K562 (cell line): ENCODE measurements around the gene GRAMD2B. TPM values are rescaled to one million over a fixed set of nuclear protein-coding genes. Genes with fewer than 3 reads are reported as not detected.
"Not testable (repeated sequence)": the region's sequence is repeated elsewhere in the genome, so short reads cannot be mapped to it uniquely, and the experiment has no call there.

Experiments used
- ATAC-seq: fragments of 200-7000 bp; cut with Tn5 transposase; 3 replicates; pipeline ENCODE4 v1.9.1; 2020; ENCODE audit warnings: moderate library complexity
- BruUV-seq: library from RNA; stranded (reverse); fragments of 400-500 nt; replicated peaks from 2 replicates; lab custom pipeline; 2021; lab: Mats Ljungman, UMichigan
- CTCF ChIA-PET: fragments of 300-600 bp; formaldehyde crosslinking; extraction: SDS; loops from one replicate; lab custom pipeline; 2021; ENCODE audit warnings: low intra/inter-chr PET ratio; lab: Yijun Ruan, JAX
- POLR2A ChIA-PET: fragments of 300-600, 350-650 bp; sonication (Branson Sonifier 250); formaldehyde crosslinking; extraction: SDS; loops from one replicate; lab custom pipeline; 2021; ENCODE audit warnings: antibody characterized with exemption, inconsistent platforms; lab: Yijun Ruan, JAX
- DNase-seq, 4 experiments: peaks; one replicate each; pipeline versions ENCODE4 v3.0.0 to v3.0.0-alpha.2; 2011 to 2018; ENCODE audit warnings: low spot score in 3 of 4, mixed read lengths in 3 of 4; ENCODE audit errors: extremely low read depth in 1 of 4
- FAIRE-seq: peaks from 2 replicates; lab custom pipeline; 2011; peaks lifted over from hg19 to GRCh38; lab: Jason Lieb, UNC
- H2AFZ ChIP-seq: 2 replicates; pipeline ENCODE4 v1.6.0; 2011; ENCODE audit warnings: low read depth, low read length, control low read depth, inconsistent platforms
- H3K27ac ChIP-seq: fragments of 200-600 bp; 3 replicates; pipeline ENCODE4 v1.8.0; 2011; ENCODE audit warnings: low read depth, mild to moderate bottlenecking, control low read depth, inconsistent platforms, low read length, moderate library complexity, mixed read lengths; ENCODE audit errors: extremely low read depth
- H3K27me3 ChIP-seq, 2 experiments: fragments of 300-600 bp in 1 of 2; 2 replicates in 1 of 2; 3 replicates in 1 of 2; pipeline versions ENCODE4 v1.6.0 to v1.8.0; 2011; ENCODE audit warnings: inconsistent platforms in 2 of 2, low read length in 2 of 2, mild to moderate bottlenecking in 1 of 2, mixed read lengths in 1 of 2, moderate library complexity in 1 of 2; ENCODE audit not compliant: control insufficient read depth in 2 of 2, insufficient read depth in 2 of 2
- H3K36me3 ChIP-seq: fragments of 300-600 bp; 3 replicates; pipeline ENCODE4 v1.8.0; 2011; ENCODE audit warnings: mild to moderate bottlenecking, low read length, inconsistent platforms; ENCODE audit not compliant: control insufficient read depth, insufficient read depth
- H3K4me1 ChIP-seq, 2 experiments: fragments of 200-600 bp in 1 of 2; replicated peaks in 1 of 2; 2 replicates in 1 of 2; 3 replicates in 1 of 2; pipeline versions ENCODE4 v1.5.1 to v1.8.0; 2011; ENCODE audit warnings: inconsistent platforms in 2 of 2, low read length in 2 of 2, mild to moderate bottlenecking in 1 of 2, mixed read lengths in 1 of 2, moderate library complexity in 1 of 2; ENCODE audit not compliant: control insufficient read depth in 2 of 2, insufficient read depth in 2 of 2
- H3K4me2 ChIP-seq: 2 replicates; pipeline ENCODE4 v1.6.1; 2011; ENCODE audit warnings: low read length, control low read depth, inconsistent platforms, mixed read lengths; ENCODE audit not compliant: insufficient read depth
- H3K4me3 ChIP-seq: fragments of 200-600 bp; sonication (generic), shearing (Covaris generic); 2 replicates; pipeline ENCODE4 v1.5.1; 2016; ENCODE audit warnings: control low read depth, inconsistent platforms
- H3K79me2 ChIP-seq: fragments of 200-600 bp; 3 replicates; pipeline ENCODE4 v1.8.0; 2011; ENCODE audit warnings: low read length, inconsistent platforms; ENCODE audit not compliant: control insufficient read depth, insufficient read depth
- H3K9ac ChIP-seq, 2 experiments: 2 replicates each; pipeline versions ENCODE4 v1.6.0 to v1.6.1; 2011; ENCODE audit warnings: low read depth in 2 of 2, low read length in 2 of 2, control low read depth in 1 of 2, inconsistent platforms in 1 of 2, mild to moderate bottlenecking in 1 of 2, mixed read lengths in 1 of 2; ENCODE audit not compliant: insufficient read depth in 1 of 2
- H3K9me1 ChIP-seq: one replicate; pipeline ENCODE4 v1.6.0; 2011; ENCODE audit warnings: inconsistent platforms, mild to moderate bottlenecking, low read length, moderate library complexity; ENCODE audit not compliant: control insufficient read depth, insufficient read depth
- H3K9me3 ChIP-seq: replicated peaks from 2 replicates; pipeline ENCODE4 v1.5.1; 2011; ENCODE audit warnings: low read depth, low read length, inconsistent platforms; ENCODE audit not compliant: control insufficient read depth, insufficient read depth
- H4K20me1 ChIP-seq: replicated peaks from 2 replicates; pipeline ENCODE4 v1.6.1; 2011; ENCODE audit warnings: low read length, inconsistent platforms, mixed read lengths; ENCODE audit not compliant: control insufficient read depth, insufficient read depth
- FIP1L1 ChIP-seq: fragments of 200-400 bp; formaldehyde crosslinking; IDR thresholded peaks from 2 replicates; pipeline ENCODE4 v1.6.1; 2018; ENCODE audit warnings: mild to moderate bottlenecking, low read depth, low read length; ENCODE audit not compliant: poor library complexity, severe bottlenecking
- FOXK1 ChIP-seq: sonication (generic); formaldehyde crosslinking; IDR thresholded peaks from 2 replicates; pipeline ENCODE4 v1.8.0; 2022; ENCODE audit warnings: missing genetic modification reagents, mild to moderate bottlenecking, borderline replicate concordance
- PREB ChIP-seq: sonication (generic); formaldehyde crosslinking; IDR thresholded peaks from 2 replicates; pipeline ENCODE4 v1.8.1; 2023; ENCODE audit warnings: mild to moderate bottlenecking, missing genetic modification reagents
- WGBS: fragments of 100-300 bp; shearing (Covaris generic); methylation state at CpG from one replicate; pipeline ENCODE4 v1.1.6; 2016; ENCODE audit warnings: low coverage, mixed read lengths; ENCODE audit not compliant: insufficient coverage; ENCODE audit errors: missing lambda C conversion rate; 5-methylcytosine and 5-hydroxymethylcytosine counted together
- in situ Hi-C: fragments of 300-500 bp; cut with MboI; formaldehyde crosslinking; loops from 4 replicates; pipeline ENCODE4 v1.15.0; 2018; ENCODE audit warnings: inconsistent platforms, mixed read lengths
- intact Hi-C: fragments of 100-400 bp; cut with micrococcal nuclease; formaldehyde crosslinking; loops from 2 replicates; pipeline ENCODE4 v1.14.2; 2022
- polyA plus RNA-seq, 8 experiments: library from polyadenylated mRNA; depleted of rRNA in 4 of 8; stranded (reverse) in 5 of 8; unstranded in 3 of 8; fragments of >200 nt; fragmentation: Nextera tagmentation in 2 of 8; fragmentation: Illumina TruSeq in 1 of 8; extraction: Ambion mirVana in 2 of 8; extraction: Trizol in 1 of 8; gene quantifications; 2 replicates each; pipeline versions ENCODE4 v1.2.1 to v1.2.3, GENCODE V29; 2011 to 2014; ENCODE audit warnings: inconsistent platforms in 1 of 8, missing spikeins in 1 of 8
- total RNA-seq, 7 experiments: library from RNA; depleted of rRNA in 6 of 7; stranded (reverse); fragments of >200 nt in 6 of 7; fragmentation: Illumina TruSeq in 2 of 7; extraction: Trizol in 2 of 7; gene quantifications; 2 replicates each; pipeline versions ENCODE4 v1.2.1 to v1.2.3, GENCODE V29; 2011 to 2021; ENCODE audit warnings: low replicate concordance in 1 of 7
- TF ChIP-seq, protein P1 (sequence below): sonication (generic); formaldehyde crosslinking; IDR thresholded peaks from 2 replicates; pipeline ENCODE4 v1.8.0; 2022; ENCODE audit warnings: mild to moderate bottlenecking, missing genetic modification reagents
- TF ChIP-seq, protein P2 (sequence below): fragments of 250-450 bp; sonication (Bioruptor Pico); IDR thresholded peaks from 2 replicates; pipeline ENCODE4 v1.8.0; 2022; ENCODE audit warnings: inconsistent platforms

Gene GRAMD2B
- total and polyA plus RNA-seq, 9 of the 15 experiments (the other 6 are each of a cell fraction or from before 2014, with no cell fraction given): 0.32 to 4.2 (median 1.4) TPM

DNA sequence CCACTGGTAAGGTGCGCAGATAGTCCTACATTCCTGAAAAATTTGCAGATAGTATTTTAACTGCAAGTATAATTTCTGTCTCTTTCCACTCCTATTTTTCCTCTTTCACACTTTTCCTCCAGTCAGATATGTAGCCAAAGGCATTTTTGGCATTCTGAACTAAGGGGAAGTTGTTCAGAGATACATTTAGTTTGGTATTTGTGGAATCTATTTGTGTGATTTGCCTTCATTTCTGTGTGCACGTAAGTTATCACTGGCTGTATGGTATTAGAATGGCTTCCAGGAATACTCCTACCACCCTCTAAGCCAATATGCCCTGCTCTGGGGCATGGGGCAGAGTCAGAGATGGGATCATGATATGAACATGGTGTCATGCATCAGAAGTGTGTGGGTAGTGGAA, 45.8 kb upstream of the GRAMD2B start (continued):
- TF ChIP-seq, protein P1, sequence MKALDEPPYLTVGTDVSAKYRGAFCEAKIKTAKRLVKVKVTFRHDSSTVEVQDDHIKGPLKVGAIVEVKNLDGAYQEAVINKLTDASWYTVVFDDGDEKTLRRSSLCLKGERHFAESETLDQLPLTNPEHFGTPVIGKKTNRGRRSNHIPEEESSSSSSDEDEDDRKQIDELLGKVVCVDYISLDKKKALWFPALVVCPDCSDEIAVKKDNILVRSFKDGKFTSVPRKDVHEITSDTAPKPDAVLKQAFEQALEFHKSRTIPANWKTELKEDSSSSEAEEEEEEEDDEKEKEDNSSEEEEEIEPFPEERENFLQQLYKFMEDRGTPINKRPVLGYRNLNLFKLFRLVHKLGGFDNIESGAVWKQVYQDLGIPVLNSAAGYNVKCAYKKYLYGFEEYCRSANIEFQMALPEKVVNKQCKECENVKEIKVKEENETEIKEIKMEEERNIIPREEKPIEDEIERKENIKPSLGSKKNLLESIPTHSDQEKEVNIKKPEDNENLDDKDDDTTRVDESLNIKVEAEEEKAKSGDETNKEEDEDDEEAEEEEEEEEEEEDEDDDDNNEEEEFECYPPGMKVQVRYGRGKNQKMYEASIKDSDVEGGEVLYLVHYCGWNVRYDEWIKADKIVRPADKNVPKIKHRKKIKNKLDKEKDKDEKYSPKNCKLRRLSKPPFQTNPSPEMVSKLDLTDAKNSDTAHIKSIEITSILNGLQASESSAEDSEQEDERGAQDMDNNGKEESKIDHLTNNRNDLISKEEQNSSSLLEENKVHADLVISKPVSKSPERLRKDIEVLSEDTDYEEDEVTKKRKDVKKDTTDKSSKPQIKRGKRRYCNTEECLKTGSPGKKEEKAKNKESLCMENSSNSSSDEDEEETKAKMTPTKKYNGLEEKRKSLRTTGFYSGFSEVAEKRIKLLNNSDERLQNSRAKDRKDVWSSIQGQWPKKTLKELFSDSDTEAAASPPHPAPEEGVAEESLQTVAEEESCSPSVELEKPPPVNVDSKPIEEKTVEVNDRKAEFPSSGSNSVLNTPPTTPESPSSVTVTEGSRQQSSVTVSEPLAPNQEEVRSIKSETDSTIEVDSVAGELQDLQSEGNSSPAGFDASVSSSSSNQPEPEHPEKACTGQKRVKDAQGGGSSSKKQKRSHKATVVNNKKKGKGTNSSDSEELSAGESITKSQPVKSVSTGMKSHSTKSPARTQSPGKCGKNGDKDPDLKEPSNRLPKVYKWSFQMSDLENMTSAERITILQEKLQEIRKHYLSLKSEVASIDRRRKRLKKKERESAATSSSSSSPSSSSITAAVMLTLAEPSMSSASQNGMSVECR: no peak
- no peak for TF ChIP-seq FIP1L1
- TF ChIP-seq FOXK1: no peak
- TF ChIP-seq, protein P2, sequence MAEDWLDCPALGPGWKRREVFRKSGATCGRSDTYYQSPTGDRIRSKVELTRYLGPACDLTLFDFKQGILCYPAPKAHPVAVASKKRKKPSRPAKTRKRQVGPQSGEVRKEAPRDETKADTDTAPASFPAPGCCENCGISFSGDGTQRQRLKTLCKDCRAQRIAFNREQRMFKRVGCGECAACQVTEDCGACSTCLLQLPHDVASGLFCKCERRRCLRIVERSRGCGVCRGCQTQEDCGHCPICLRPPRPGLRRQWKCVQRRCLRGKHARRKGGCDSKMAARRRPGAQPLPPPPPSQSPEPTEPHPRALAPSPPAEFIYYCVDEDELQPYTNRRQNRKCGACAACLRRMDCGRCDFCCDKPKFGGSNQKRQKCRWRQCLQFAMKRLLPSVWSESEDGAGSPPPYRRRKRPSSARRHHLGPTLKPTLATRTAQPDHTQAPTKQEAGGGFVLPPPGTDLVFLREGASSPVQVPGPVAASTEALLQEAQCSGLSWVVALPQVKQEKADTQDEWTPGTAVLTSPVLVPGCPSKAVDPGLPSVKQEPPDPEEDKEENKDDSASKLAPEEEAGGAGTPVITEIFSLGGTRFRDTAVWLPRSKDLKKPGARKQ: no peak
- no peak for TF ChIP-seq PREB (CRISPR knock-in tag)

DNA sequence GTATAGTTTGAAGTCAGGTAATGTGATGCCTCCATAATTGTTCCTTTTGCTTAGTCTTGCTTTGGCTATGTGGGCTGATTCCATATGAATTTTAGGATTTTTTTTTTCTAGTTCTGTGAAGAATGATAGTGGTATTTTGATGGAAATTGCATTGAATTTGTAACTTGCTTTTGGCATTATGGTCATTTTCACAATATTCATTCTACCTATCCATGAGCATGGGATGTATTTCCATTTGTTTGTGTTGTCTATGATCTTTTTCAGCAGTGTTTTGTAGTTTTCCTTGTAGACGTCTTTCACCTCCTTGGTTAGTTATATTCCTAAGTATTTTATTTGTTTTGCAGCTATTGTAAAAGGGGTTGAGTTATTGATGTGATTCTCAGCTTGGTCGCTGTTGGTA, 42.9 kb upstream of the GRAMD2B start:
- H2AFZ ChIP-seq, H4K20me1 ChIP-seq, H3K9me1 ChIP-seq, in situ Hi-C loops, ATAC-seq, H3K79me2 ChIP-seq, H3K27ac ChIP-seq, CTCF ChIA-PET, H3K27me3 ChIP-seq, BruUV-seq, H3K4me2 ChIP-seq, H3K9ac ChIP-seq, intact Hi-C loops, H3K36me3 ChIP-seq, H3K4me3 ChIP-seq, FAIRE-seq, H3K4me1 ChIP-seq, POLR2A ChIA-PET, H3K9me3 ChIP-seq, DNase-seq: not testable (repeated sequence)
- 5% methylated on average over 2 of the region's 2 CpGs for WGBS
